GM18499 (cell line): ENCODE measurements around the gene SLC25A12.
"Not testable (repeated sequence)": the region's sequence is repeated elsewhere in the genome, so short reads cannot be mapped to it uniquely, and the experiment has no call there.

Experiments
- ATAC-seq: cut with Tn5 transposase; IDR thresholded peaks from one replicate; pipeline ENCODE4 v1.9.1; 2021; ENCODE audit warnings: moderate number of reproducible peaks; ENCODE audit not compliant: insufficient read depth, unreplicated experiment

SLC25A12 gene

GRCh38 chr2:171834286-171834685, 59.8 kb downstream of the SLC25A12 start:
- ATAC-seq: no peak

- ATAC-seq: no peak
Observed at GRCh38 chr2:171832489-171832888, 61.6 kb downstream of the SLC25A12 start.

GRCh38 chr2:171830039-171830438, 64.0 kb downstream of the SLC25A12 start:
- ATAC-seq: no peak

- no peak for ATAC-seq
Observed at GRCh38 chr2:171824086-171824485, 70.0 kb downstream of the SLC25A12 start.

GRCh38 chr2:171822525-171823322, 71.3 kb downstream of the SLC25A12 start:
- ATAC-seq: no peak

- ATAC-seq: no peak
Observed at GRCh38 chr2:171819453-171819852, 74.6 kb downstream of the SLC25A12 start.

GRCh38 chr2:171814883-171815282, 79.2 kb downstream of the SLC25A12 start:
- no peak for ATAC-seq

GRCh38 chr2:171814174-171814573, 79.9 kb downstream of the SLC25A12 start:
- ATAC-seq: no peak

GRCh38 chr2:171813729-171814128, 80.3 kb downstream of the SLC25A12 start:
- ATAC-seq: no peak

GRCh38 chr2:171813126-171813525, 80.9 kb downstream of the SLC25A12 start:
- no peak for ATAC-seq

- no peak for ATAC-seq
Observed at GRCh38 chr2:171811245-171811628, 82.8 kb downstream of the SLC25A12 start.

- ATAC-seq: no peak
Observed at GRCh38 chr2:171810422-171811244, 83.4 kb downstream of the SLC25A12 start.

GRCh38 chr2:171808885-171809284, 85.2 kb downstream of the SLC25A12 start:
- ATAC-seq: not testable (repeated sequence)

GRCh38 chr2:171807831-171808393, 86.1 kb downstream of the SLC25A12 start:
- ATAC-seq: no peak

GRCh38 chr2:171807119-171807518, 86.9 kb downstream of the SLC25A12 start:
- ATAC-seq: no peak

- no peak for ATAC-seq
Observed at GRCh38 chr2:171804456-171804855, 89.6 kb downstream of the SLC25A12 start.

GRCh38 chr2:171803757-171804156, 90.3 kb downstream of the SLC25A12 start:
- ATAC-seq: no peak

- ATAC-seq: no peak
Observed at GRCh38 chr2:171800639-171801038, 93.4 kb downstream of the SLC25A12 start.

GRCh38 chr2:171798156-171798820, 95.8 kb downstream of the SLC25A12 start:
- ATAC-seq: no peak

GRCh38 chr2:171794918-171795317, 99.1 kb downstream of the SLC25A12 start:
- ATAC-seq: no peak
